ENCODE measurements around the gene SCN1B.
"Not testable (repeated sequence)": the region's sequence is repeated elsewhere in the genome, so short reads cannot be mapped to it uniquely, and the experiment has no call there.

The SCN1B gene

GRCh38 chr19:35002037-35002535 lies 28.2 kb upstream of the SCN1B start:
- DNase-seq: no peak

DNA sequence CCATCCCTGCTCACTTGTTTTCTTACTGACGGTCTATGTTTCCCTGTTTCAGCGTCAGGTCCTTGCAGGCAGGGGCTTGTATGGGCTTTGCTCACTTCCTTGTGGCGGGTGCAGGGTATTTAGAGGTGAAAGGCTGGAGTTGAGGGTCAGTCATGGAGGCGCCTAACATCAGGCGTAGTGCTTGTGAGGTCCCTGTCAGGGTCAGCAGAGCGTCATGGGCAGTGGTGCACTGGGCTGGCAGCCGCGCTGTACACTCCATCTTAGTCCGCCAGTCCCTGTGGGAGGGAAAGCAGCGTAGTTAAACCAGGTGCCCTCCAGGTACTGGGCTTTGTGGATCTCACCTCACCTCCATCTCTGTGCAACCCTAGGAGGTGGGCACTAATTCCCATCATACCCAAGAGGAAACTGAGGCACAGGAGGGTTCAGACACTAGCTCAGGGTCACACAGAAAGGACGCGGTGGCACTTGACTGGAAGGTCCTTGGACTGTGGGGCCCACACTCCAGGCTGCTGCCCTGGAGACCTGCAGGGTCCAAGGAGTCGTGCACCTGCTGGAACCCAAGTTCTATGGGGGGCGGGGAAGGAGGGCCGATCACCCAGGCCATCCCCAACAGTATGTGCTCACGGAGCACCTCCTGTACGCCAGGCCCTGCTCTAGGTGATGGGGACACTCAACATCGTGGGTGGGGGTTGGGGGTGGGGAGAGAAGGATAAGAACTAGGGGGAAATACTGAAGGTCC lies 25.6 kb upstream of the SCN1B start:
- no peak for DNase-seq

DNA sequence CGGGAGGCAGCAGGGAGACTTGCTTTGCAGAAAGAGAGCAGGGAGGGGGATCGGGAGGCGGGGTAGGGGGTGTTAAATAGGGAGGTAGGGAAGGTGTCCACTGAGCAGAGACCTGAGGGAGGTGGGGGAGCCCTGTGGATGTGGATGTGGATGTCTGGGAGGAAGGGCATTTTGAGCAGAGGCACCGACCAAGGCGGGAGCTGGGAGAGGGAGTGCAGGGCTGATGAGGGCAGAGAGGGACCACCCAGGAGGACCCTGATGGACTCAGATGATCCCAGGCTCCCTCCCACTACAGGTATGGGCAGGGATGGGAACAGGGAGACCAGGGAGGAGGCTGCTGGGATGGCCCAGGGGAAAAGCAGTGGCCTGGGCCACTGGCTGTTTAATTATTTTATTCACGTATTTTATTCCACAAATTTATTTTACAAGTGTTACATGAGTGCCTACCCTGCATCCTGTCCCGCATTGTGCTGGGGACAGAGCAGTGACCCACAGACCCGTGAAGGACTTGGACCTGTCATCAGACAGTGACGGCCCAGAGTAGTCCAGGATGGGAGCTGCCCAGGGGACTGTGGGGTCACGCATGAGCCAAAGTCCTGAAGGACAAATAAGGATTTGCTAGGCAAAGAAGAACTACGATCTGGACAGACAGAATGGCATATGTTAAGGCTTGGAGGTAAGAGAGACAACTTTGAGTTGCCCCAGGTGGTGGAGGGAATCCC lies 24.9 kb upstream of the SCN1B start:
- no peak for DNase-seq

DNA sequence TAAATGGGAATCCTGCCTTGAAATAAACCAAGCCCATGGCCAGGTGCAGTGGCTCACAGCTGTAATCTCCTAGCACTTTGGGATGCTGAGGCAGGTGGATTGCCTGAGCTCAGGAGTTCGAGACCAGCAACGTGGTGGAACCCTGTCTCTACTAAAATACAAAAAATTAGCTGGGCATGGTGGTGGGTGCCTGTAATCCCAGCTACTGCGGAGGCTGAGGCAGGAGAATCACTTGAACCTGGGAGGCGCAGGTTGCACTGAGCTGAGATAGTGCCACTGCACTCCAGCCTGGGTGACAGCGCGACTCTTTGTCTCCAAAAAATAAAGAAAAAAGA lies 24.3 kb upstream of the SCN1B start:
- not testable (repeated sequence) for DNase-seq

- DNase-seq: no peak
Observed at GRCh38 chr19:35006342-35006998, 23.8 kb upstream of the SCN1B start.

- no peak for DNase-seq
Observed at GRCh38 chr19:35006999-35007365, 23.3 kb upstream of the SCN1B start.

GRCh38 chr19:35007427-35007826 lies 22.8 kb upstream of the SCN1B start:
- DNase-seq: not testable (repeated sequence)

GRCh38 chr19:35008891-35009341 lies 21.4 kb upstream of the SCN1B start:
- no peak for DNase-seq

DNA sequence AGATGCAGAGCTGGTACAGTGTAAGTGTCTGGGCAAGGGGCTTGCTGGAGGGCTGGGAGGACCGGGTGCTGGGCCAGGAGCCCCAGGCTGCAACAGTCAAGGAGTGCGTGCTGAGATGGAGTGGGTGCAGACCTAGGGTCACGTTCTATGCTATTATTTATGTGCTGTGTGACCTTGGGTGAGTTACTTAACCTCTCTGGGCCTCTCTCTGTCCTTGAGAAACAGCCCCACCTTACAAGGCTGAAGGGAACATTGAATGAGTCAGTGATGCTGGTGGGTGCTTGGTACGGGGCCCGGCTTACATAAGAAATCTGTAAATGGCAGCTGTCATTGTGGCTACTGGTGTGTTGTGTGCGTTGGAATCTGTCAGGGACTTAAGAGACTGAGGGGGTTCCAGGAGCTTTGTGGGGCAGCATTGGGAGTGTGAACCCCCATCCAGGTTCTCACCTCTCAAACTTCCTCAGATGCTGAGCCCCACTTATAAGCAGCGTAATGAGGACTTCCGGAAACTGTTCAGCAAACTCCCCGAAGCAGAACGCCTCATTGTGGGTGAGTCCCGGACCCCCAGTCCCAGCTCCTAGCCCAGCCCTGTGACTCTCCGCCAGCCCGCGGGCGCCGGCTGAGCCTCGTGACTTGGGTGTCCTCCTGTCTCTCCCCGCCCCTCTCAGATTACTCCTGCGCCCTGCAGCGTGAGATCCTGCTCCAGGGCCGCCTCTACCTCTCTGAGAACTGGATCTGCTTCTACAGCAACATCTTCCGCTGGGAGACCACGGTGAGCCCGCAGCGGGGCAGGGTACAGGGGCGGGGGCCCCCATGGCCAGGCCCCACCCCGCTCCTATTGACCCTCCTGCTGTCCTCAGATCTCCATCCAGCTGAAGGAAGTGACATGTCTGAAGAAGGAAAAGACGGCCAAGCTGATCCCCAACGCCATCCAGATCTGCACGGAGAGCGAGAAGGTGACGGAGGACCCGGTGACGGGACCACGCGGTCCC lies 20.6 kb upstream of the SCN1B start:
- DNase-seq: no peak

- no peak for DNase-seq
Observed at GRCh38 chr19:35011091-35011689, 19.1 kb upstream of the SCN1B start.

- no peak for DNase-seq
Observed at GRCh38 chr19:35011737-35012682, 18.3 kb upstream of the SCN1B start.

- peak; percentile 72 to 81 for DNase-seq
Observed at GRCh38 chr19:35013041-35013819, 17.0 kb upstream of the SCN1B start.

- DNase-seq: peak in 1 of 2 experiments; percentile 53
Observed at GRCh38 chr19:35013820-35014754, 16.2 kb upstream of the SCN1B start.

DNA sequence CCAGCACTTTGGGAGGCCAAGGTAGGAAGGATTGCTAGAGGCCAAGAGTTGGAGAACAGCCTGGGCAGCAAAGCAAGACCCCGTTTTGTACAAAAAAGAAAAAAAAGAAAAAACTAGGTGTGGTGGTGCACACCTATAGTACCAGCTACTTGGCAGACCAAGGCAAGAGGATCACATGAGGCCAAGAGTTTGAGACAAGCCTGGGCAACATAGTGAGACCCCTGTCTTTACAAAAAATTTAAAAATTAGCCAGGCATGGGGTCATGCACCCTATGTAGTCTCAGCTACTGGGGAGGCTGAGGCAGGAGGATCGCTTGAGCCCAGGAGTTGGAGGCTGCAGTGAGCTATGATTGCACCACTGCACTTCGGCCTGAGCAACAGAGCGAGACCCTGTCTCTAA lies 15.5 kb upstream of the SCN1B start:
- DNase-seq: not testable (repeated sequence)

DNA sequence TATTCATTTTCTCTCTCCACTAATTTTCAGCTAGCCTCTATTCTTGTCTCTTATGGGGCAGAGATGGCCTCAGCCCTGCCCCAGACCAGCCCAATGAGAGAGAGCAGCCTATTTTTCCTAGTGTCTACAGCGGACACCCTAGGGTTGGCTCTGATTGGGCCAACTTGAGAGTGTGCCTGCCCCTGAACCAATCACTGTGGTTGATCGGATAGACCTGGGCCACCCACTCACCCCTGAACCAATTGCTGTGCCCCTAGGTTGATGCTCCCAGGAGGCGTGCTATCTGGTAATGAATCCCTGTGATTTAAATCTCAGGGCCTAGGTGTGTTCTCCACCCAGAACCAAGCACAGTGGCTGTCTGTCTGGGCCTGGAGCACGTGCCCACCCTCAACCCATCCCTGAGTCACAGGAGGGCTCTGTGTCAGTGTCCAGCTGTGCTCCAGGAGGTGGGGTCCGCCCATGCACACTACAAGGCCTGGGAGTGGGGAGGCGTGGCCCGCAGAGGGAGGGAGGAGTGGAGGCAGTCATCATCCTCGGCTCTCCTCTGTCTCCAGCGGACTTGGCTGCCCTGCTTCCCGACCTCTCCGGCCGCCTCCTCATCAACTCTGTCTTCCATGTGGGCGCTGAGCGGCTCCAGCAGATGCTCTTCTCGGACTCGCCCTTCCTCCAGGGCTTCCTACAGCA lies 14.9 kb upstream of the SCN1B start:
- no peak for DNase-seq

DNA sequence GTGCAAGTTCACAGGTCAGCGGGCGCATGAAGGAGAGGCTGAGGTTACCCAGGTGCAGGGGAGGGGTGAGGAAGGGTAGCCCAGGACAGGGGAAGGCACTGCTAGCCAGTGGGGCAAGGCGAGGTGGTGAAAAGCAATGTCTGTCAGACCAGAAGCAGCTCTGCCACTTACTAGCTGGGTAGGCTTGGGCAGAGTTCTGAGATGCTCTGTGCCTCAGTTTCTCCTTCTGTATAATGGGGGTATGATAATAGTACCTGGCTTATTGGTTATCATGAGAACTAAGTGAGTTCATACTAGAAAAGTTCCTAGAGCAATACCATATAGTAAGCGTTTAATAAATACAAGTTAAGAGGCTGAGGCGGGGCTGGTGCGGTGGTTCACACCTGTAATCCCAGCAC lies 14.3 kb upstream of the SCN1B start:
- no peak for DNase-seq

- DNase-seq: no peak
Observed at GRCh38 chr19:35017507-35017906, 12.8 kb upstream of the SCN1B start.

- DNase-seq: no peak
Observed at GRCh38 chr19:35018379-35018778, 11.9 kb upstream of the SCN1B start.
